ENCODE data around the gene DOCK2.

GRCh38 chr5:169757016-169757415 is 119.9 kb downstream of the DOCK2 start:
- TF ChIP-seq CTCF (IDR thresholded peaks at IDR 0.05) (no peak), POLR2A (IDR thresholded peaks at IDR 0.05) (no peak)

Measured in uterus (tissue), 2 donors.